22Rv1 (cell line): Measurements from ENCODE around the gene PPP1R7.

Experiments used
- H3K27ac ChIP-seq: fragments of 450-650 bp; 2 replicates; pipeline ENCODE4 v1.5.1; 2017
- CTCF ChIP-seq: fragments of 450-650 bp; IDR thresholded peaks from 2 replicates; pipeline ENCODE4 v1.5.1; 2017; ENCODE audit warnings: mild to moderate bottlenecking
- ZFX ChIP-seq: fragments of 450-650 bp; IDR thresholded peaks from 2 replicates; pipeline ENCODE4 v1.6.1; 2017; ENCODE audit warnings: antibody characterized with exemption, borderline replicate concordance

The PPP1R7 gene

GRCh38 chr2:241214766-241215165 is 64.5 kb downstream of the PPP1R7 start:
- no peak for TF ChIP-seq ZFX
- TF ChIP-seq CTCF: no peak
- no peak overlapping the region for H3K27ac ChIP-seq

- no peak for TF ChIP-seq CTCF
- no peak for TF ChIP-seq ZFX
Measured at GRCh38 chr2:241215421-241215820, 65.2 kb downstream of the PPP1R7 start.

GRCh38 chr2:241216211-241216761 is 66.0 kb downstream of the PPP1R7 start:
- no peak for TF ChIP-seq CTCF
- TF ChIP-seq ZFX: no peak

More at GRCh38 chr2:241215421-241215820, 65.2 kb downstream of the PPP1R7 start:
- H3K27ac ChIP-seq: no peak overlapping the region

GRCh38 chr2:241217320-241218031 is 67.2 kb downstream of the PPP1R7 start:
- no peak for TF ChIP-seq CTCF
- TF ChIP-seq ZFX: no peak
- H3K27ac ChIP-seq: peak overlapping the region; percentile 63

More at GRCh38 chr2:241216211-241216761, 66.0 kb downstream of the PPP1R7 start:
- no peak overlapping the region for H3K27ac ChIP-seq

DNA sequence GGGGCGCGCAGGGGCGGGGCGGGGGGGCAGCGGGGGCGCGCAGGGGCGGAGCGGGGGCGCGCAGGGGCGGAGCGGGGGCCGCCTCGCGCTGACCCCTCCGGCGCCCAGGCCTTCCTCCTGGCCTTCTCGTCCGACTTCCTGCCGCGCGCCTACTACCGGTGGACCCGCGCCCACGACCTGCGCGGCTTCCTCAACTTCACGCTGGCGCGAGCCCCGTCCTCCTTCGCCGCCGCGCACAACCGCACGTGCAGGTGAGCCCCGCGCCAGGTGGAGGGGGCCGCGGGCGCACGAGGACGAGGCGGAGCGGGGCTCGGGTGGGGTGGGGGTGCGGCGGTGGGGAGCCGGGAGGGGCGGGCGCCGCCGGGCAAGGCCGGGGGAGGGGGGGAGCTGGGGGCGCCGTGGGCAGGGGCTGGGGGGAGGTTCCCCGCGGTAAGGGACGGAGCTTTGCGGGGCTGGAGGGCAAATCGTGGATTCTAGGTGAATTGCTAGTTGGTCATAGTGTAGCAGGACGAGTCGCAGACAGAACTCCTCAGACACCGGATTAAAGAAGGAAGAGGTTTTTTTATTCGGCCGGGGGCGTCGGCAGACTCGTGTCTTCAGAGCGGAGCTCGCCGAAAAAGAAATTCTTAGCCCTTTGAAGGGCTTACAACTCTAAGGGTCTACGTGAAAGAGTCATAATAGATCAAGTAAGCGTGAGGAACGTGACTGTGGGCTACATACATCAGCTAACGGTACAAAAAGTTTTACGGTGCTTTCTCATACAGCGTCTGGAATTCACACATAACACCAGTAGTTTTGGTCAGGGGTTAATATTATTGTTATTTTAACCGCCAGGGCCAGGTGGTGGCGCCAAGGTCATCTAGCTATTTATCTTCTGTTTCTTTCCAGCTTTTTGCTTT is 68.1 kb downstream of the PPP1R7 start:
- TF ChIP-seq ZFX (no peak), CTCF (peak; percentile 51)
- peak overlapping the region; percentile 68 for H3K27ac ChIP-seq

GRCh38 chr2:241219030-241219382 is 68.7 kb downstream of the PPP1R7 start:
- peak overlapping the region; percentile 68; the same call in 1 of the 2 replicates for H3K27ac ChIP-seq

More at GRCh38 chr2:241219030-241219382, 68.7 kb downstream of the PPP1R7 start:
- peak; percentile 25; the same call in 1 of the 2 replicates for TF ChIP-seq CTCF
- TF ChIP-seq ZFX: no peak
